Liver (tissue), 9 donors: ENCODE data around the gene IL1RL1. TPM values are rescaled to one million over a fixed set of nuclear protein-coding genes. Genes with fewer than 3 reads are reported as not detected.

ENCODE experiments used
- DNase-seq: peaks from one replicate; pipeline ENCODE4 v3.0.0-alpha.2; 2017; ENCODE audit warnings: low spot score
- H3K27ac ChIP-seq, 2 donors: one replicate each; pipeline ENCODE4 v1.7.0; 2013; ENCODE audit warnings: inconsistent platforms in 2 of 2, low read length in 2 of 2, control low read depth in 1 of 2, low read depth in 1 of 2, mild to moderate bottlenecking in 1 of 2
- H3K27me3 ChIP-seq, 4 donors: one replicate each; pipeline versions ENCODE4 v1.6.1 to v1.7.0; 2013; ENCODE audit warnings: low read length in 3 of 4, inconsistent platforms in 1 of 4, mild to moderate bottlenecking in 1 of 4, moderate library complexity in 1 of 4; ENCODE audit not compliant: control insufficient read depth in 4 of 4, insufficient read depth in 4 of 4
- H3K36me3 ChIP-seq, 4 donors: one replicate each; pipeline versions ENCODE4 v1.6.1 to v1.7.0; 2013; ENCODE audit warnings: low read length in 3 of 4, mild to moderate bottlenecking in 3 of 4, low read depth in 1 of 4, moderate library complexity in 1 of 4; ENCODE audit not compliant: control insufficient read depth in 4 of 4, insufficient read depth in 3 of 4
- H3K4me1 ChIP-seq, 4 donors: one replicate each; pipeline versions ENCODE4 v1.6.1 to v1.7.0; 2013; ENCODE audit warnings: low read length in 3 of 4, mild to moderate bottlenecking in 3 of 4, moderate library complexity in 1 of 4; ENCODE audit not compliant: control insufficient read depth in 4 of 4, insufficient read depth in 4 of 4
- H3K4me3 ChIP-seq, 3 donors: one replicate each; pipeline versions ENCODE4 v1.6.1 to v1.7.0; 2013; ENCODE audit warnings: low read length in 3 of 3, control low read depth in 1 of 3, low read depth in 1 of 3, mild to moderate bottlenecking in 1 of 3
- H3K9ac ChIP-seq, 2 donors: one replicate each; pipeline ENCODE4 v1.7.0; 2013; ENCODE audit warnings: low read length in 2 of 2, mild to moderate bottlenecking in 2 of 2, moderate library complexity in 2 of 2, control low read depth in 1 of 2, low read depth in 1 of 2
- H3K9me3 ChIP-seq, 4 donors: one replicate each; pipeline versions ENCODE4 v1.6.1 to v1.7.0; 2013; ENCODE audit warnings: low read length in 3 of 4; ENCODE audit not compliant: control insufficient read depth in 4 of 4
- EGR1 ChIP-seq, 2 donors: IDR thresholded peaks; 2 replicates each; pipeline ENCODE4 v1.6.1; 2016 to 2018; ENCODE audit warnings: antibody characterized with exemption in 2 of 2, low read depth in 2 of 2
- FOXA1 ChIP-seq: IDR thresholded peaks from 2 replicates; pipeline ENCODE4 v1.6.1; 2016; ENCODE audit warnings: antibody characterized with exemption
- FOXA2 ChIP-seq: IDR thresholded peaks from 2 replicates; pipeline ENCODE4 v1.6.1; 2016; ENCODE audit warnings: antibody characterized with exemption
- GABPA ChIP-seq, 2 donors: IDR thresholded peaks in 1 of 2; conservative IDR thresholded peaks in 1 of 2; 2 replicates each; pipeline ENCODE4 v1.6.1; 2016; ENCODE audit warnings: antibody characterized with exemption in 2 of 2, mild to moderate bottlenecking in 1 of 2, moderate library complexity in 1 of 2
- HNF4A ChIP-seq, 2 donors: conservative IDR thresholded peaks; 2 replicates each; pipeline ENCODE4 v1.6.1; 2016; ENCODE audit warnings: antibody characterized with exemption in 2 of 2, mild to moderate bottlenecking in 2 of 2
- HNF4G ChIP-seq: IDR thresholded peaks from 2 replicates; pipeline ENCODE4 v1.6.1; 2016; ENCODE audit warnings: antibody characterized with exemption
- JUND ChIP-seq, 2 donors: IDR thresholded peaks; 2 replicates each; pipeline ENCODE4 v1.6.1; 2016; ENCODE audit warnings: antibody characterized with exemption in 2 of 2
- NR2F2 ChIP-seq: IDR thresholded peaks from 2 replicates; pipeline ENCODE4 v1.6.1; 2016; ENCODE audit warnings: antibody characterized with exemption
- RAD21 ChIP-seq, 2 donors: IDR thresholded peaks; 2 replicates each; pipeline ENCODE4 v1.6.1; 2016; ENCODE audit warnings: antibody characterized with exemption in 2 of 2, mild to moderate bottlenecking in 2 of 2
- RXRA ChIP-seq, 2 donors: IDR thresholded peaks; 2 replicates each; pipeline ENCODE4 v1.6.1; 2017 to 2018; ENCODE audit warnings: antibody characterized with exemption in 2 of 2, mild to moderate bottlenecking in 1 of 2
- SP1 ChIP-seq: IDR thresholded peaks from 2 replicates; pipeline ENCODE4 v1.6.1; 2018; ENCODE audit warnings: antibody characterized with exemption, mild to moderate bottlenecking
- TAF1 ChIP-seq: conservative IDR thresholded peaks from 2 replicates; pipeline ENCODE4 v1.6.1; 2016; ENCODE audit warnings: antibody characterized with exemption, mild to moderate bottlenecking
- YY1 ChIP-seq: IDR thresholded peaks from 2 replicates; pipeline ENCODE4 v1.6.1; 2016; ENCODE audit warnings: antibody characterized with exemption, mild to moderate bottlenecking
- WGBS: extraction: QIAGEN DNeasy Blood & Tissue Kit; methylation state at CpG from one replicate; pipeline ENCODE4 v1.1.7; 2013; 5-methylcytosine and 5-hydroxymethylcytosine counted together
- polyA plus RNA-seq, 2 donors: library from polyadenylated mRNA; stranded (reverse) in 1 of 2; unstranded in 1 of 2; fragments of 200-250 nt in 1 of 2; fragments of >200 nt in 1 of 2; fragmentation: Nextera tagmentation in 1 of 2; extraction: Ambion mirVana in 1 of 2; gene quantifications; one replicate each; pipeline versions ENCODE4 v1.2.1 to v1.2.3, GENCODE V29; 2013 to 2015
- total RNA-seq, 2 donors: library from RNA; depleted of rRNA; stranded (reverse); fragments of >200 nt; gene quantifications; one replicate each; pipeline ENCODE4 v1.2.3, GENCODE V29; 2014
- TF ChIP-seq, protein P1 (sequence below): fragments of 150-350 bp; IDR thresholded peaks from 2 replicates; pipeline ENCODE4 v1.5.1; 2017; ENCODE audit warnings: improper control_type of control experiment, low read depth, low read length; ENCODE audit not compliant: missing input control
- TF ChIP-seq, protein P2 (sequence below): IDR thresholded peaks from 2 replicates; pipeline ENCODE4 v1.6.1; 2016; ENCODE audit warnings: antibody characterized with exemption
- TF ChIP-seq, protein P3 (sequence below): IDR thresholded peaks from 2 replicates; pipeline ENCODE4 v1.6.1; 2016; ENCODE audit warnings: antibody characterized with exemption
- TF ChIP-seq, protein P4 (sequence below): IDR thresholded peaks from 2 replicates; pipeline ENCODE4 v1.6.1; 2016; ENCODE audit warnings: antibody characterized with exemption, mild to moderate bottlenecking
- TF ChIP-seq, protein P5 (sequence below): IDR thresholded peaks from 2 replicates; pipeline ENCODE4 v1.6.1; 2016; ENCODE audit warnings: antibody characterized with exemption
- donor health status: healthy.
- donor health status: healthy.
- donor health status: healthy.
- donor health status: healthy.
- donor health status: healthy.

IL1RL1 gene
- total and polyA plus RNA-seq, 4 donors = 0.75 to 6.2 (median 3.2) TPM

DNA sequence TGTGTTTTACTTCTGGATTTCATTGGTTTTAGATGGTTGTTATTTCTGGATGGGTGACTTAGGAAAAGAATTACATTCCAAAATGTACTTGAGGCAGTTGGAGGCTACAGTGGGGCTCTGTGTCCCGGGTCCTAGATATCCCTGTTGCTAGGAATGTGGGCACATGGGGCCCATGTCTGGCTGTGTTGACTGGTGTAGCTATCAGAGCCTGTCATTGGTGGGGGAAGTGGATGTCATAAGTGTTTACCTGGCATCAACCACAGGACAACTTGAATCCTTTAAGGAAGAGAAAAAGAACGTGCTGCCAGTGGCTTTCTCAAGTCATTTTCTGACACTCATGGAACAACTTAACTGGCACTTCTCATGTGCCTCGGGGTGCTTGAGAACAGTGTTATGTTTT lies 74.6 kb downstream of the IL1RL1 start (continued):
- TF ChIP-seq EGR1 (IDR thresholded peaks at IDR 0.05; ENCODE audit: low read depth in 2 of 2) = no peak
- no peak for TF ChIP-seq FOXA1
- no peak for TF ChIP-seq JUND (IDR thresholded peaks at IDR 0.05)
- no peak for TF ChIP-seq FOXA2

DNA sequence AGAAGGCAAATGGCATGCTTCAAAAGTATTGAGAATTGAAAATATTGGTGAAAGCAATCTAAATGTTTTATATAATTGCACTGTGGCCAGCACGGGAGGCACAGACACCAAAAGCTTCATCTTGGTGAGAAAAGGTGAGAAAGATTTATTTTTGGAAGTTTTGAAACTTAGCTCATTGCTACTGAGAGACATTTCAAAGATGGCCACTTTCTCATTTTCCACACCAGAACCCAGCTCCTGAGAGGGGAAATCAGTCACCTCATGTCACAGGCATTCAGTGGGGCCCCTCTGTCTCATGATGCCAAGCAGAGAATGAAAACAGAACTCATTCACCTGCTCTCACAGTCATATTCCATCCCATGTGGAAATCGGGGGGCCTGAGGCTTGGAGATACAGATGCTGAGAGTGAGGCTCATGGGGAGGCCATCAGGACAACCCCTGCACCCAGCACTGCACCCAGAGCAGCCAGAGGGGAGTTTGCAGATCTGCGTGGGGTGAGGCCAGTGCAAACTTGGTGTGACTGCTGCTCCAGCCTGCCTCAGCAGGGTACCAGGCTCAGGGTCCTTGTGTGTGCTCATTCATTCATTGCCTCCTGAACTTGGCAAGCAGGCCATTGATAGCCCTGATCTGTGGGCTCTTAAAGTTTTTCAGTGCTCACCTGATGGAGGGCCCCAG lies 75.6 kb downstream of the IL1RL1 start:
- H3K4me3 ChIP-seq = no peak overlapping the region
- H3K9ac ChIP-seq = no peak overlapping the region
- WGBS = 92% methylated on average over 3 of the region's 3 CpGs
- no peak overlapping the region for H3K27ac ChIP-seq
- no peaks in the 10 kb centered on the region for H3K4me1 ChIP-seq
- H3K9me3 ChIP-seq = peaks cover 0 to 12% (median 2%) of the 10 kb centered on the region in 4 donors
- TF ChIP-seq FOXA1 = no peak
- no peak for TF ChIP-seq SP1
- TF ChIP-seq JUND (IDR thresholded peaks at IDR 0.05) = no peak
- TF ChIP-seq FOXA2 = no peak
- no peak for TF ChIP-seq HNF4A (conservative IDR thresholded peaks at IDR 0.05)
- TF ChIP-seq GABPA (IDR thresholded peaks at IDR 0.05 in 1 of 2, conservative IDR thresholded peaks at IDR 0.05 in 1 of 2) = no peak
- TF ChIP-seq, protein P1, sequence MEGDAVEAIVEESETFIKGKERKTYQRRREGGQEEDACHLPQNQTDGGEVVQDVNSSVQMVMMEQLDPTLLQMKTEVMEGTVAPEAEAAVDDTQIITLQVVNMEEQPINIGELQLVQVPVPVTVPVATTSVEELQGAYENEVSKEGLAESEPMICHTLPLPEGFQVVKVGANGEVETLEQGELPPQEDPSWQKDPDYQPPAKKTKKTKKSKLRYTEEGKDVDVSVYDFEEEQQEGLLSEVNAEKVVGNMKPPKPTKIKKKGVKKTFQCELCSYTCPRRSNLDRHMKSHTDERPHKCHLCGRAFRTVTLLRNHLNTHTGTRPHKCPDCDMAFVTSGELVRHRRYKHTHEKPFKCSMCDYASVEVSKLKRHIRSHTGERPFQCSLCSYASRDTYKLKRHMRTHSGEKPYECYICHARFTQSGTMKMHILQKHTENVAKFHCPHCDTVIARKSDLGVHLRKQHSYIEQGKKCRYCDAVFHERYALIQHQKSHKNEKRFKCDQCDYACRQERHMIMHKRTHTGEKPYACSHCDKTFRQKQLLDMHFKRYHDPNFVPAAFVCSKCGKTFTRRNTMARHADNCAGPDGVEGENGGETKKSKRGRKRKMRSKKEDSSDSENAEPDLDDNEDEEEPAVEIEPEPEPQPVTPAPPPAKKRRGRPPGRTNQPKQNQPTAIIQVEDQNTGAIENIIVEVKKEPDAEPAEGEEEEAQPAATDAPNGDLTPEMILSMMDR = no peak
- TF ChIP-seq NR2F2 = no peak
- TF ChIP-seq, protein P2, sequence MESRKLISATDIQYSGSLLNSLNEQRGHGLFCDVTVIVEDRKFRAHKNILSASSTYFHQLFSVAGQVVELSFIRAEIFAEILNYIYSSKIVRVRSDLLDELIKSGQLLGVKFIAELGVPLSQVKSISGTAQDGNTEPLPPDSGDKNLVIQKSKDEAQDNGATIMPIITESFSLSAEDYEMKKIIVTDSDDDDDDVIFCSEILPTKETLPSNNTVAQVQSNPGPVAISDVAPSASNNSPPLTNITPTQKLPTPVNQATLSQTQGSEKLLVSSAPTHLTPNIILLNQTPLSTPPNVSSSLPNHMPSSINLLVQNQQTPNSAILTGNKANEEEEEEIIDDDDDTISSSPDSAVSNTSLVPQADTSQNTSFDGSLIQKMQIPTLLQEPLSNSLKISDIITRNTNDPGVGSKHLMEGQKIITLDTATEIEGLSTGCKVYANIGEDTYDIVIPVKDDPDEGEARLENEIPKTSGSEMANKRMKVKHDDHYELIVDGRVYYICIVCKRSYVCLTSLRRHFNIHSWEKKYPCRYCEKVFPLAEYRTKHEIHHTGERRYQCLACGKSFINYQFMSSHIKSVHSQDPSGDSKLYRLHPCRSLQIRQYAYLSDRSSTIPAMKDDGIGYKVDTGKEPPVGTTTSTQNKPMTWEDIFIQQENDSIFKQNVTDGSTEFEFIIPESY = no peak
- TF ChIP-seq RXRA (IDR thresholded peaks at IDR 0.05) = no peak
- TF ChIP-seq, protein P3, sequence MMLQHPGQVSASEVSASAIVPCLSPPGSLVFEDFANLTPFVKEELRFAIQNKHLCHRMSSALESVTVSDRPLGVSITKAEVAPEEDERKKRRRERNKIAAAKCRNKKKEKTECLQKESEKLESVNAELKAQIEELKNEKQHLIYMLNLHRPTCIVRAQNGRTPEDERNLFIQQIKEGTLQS = no peak
- TF ChIP-seq HNF4G = no peak
- TF ChIP-seq RAD21 (IDR thresholded peaks at IDR 0.05) = no peak
- TF ChIP-seq, protein P4, sequence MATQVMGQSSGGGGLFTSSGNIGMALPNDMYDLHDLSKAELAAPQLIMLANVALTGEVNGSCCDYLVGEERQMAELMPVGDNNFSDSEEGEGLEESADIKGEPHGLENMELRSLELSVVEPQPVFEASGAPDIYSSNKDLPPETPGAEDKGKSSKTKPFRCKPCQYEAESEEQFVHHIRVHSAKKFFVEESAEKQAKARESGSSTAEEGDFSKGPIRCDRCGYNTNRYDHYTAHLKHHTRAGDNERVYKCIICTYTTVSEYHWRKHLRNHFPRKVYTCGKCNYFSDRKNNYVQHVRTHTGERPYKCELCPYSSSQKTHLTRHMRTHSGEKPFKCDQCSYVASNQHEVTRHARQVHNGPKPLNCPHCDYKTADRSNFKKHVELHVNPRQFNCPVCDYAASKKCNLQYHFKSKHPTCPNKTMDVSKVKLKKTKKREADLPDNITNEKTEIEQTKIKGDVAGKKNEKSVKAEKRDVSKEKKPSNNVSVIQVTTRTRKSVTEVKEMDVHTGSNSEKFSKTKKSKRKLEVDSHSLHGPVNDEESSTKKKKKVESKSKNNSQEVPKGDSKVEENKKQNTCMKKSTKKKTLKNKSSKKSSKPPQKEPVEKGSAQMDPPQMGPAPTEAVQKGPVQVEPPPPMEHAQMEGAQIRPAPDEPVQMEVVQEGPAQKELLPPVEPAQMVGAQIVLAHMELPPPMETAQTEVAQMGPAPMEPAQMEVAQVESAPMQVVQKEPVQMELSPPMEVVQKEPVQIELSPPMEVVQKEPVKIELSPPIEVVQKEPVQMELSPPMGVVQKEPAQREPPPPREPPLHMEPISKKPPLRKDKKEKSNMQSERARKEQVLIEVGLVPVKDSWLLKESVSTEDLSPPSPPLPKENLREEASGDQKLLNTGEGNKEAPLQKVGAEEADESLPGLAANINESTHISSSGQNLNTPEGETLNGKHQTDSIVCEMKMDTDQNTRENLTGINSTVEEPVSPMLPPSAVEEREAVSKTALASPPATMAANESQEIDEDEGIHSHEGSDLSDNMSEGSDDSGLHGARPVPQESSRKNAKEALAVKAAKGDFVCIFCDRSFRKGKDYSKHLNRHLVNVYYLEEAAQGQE = no peak
- TF ChIP-seq YY1 = no peak
- TF ChIP-seq TAF1 = no peak
- TF ChIP-seq, protein P5, sequence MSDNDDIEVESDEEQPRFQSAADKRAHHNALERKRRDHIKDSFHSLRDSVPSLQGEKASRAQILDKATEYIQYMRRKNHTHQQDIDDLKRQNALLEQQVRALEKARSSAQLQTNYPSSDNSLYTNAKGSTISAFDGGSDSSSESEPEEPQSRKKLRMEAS = no peak
- H3K36me3 ChIP-seq = peaks cover 1 to 13% (median 7%) of the 10 kb centered on the region in 4 donors
- no peaks in the 10 kb centered on the region for H3K27me3 ChIP-seq
- DNase-seq = no peak
